Measurements from ENCODE around the gene GREM2.

Gene GREM2

GRCh38 chr1:240467895-240468294 lies 144.1 kb downstream of the GREM2 start:
- Mint-ChIP-seq H3K27me3 (ENCODE audit: low read depth, poor library complexity) (peaks cover 4% of the 10 kb centered on the region), H3K9me3 (no peaks in the 10 kb centered on the region), H3K4me3 (no peak overlapping the region), H3K27ac (no peak overlapping the region), H3K4me1 (peaks cover 28% of the 10 kb centered on the region), H3K36me3 (ENCODE audit: low read depth) (no peaks in the 10 kb centered on the region)
- no peak for DNase-seq
- TF ChIP-seq CTCF (IDR thresholded peaks at IDR 0.05) = no peak

GRCh38 chr1:240466509-240466908 lies 145.4 kb downstream of the GREM2 start:
- no peak for DNase-seq
- H3K4me3 Mint-ChIP-seq = no peak overlapping the region
- H3K9me3 Mint-ChIP-seq = no peaks in the 10 kb centered on the region
- TF ChIP-seq CTCF (IDR thresholded peaks at IDR 0.05) = no peak
- peaks cover 4% of the 10 kb centered on the region for H3K27me3 Mint-ChIP-seq (ENCODE audit: low read depth, poor library complexity)
- peaks cover 30% of the 10 kb centered on the region for H3K4me1 Mint-ChIP-seq
- H3K36me3 Mint-ChIP-seq (ENCODE audit: low read depth) = no peaks in the 10 kb centered on the region
- H3K27ac Mint-ChIP-seq = no peak overlapping the region

- Mint-ChIP-seq H3K27me3 (ENCODE audit: low read depth, poor library complexity) (peaks cover 4% of the 10 kb centered on the region), H3K36me3 (ENCODE audit: low read depth) (no peaks in the 10 kb centered on the region), H3K9me3 (no peaks in the 10 kb centered on the region), H3K4me3 (no peak overlapping the region), H3K27ac (no peak overlapping the region), H3K4me1 (peaks cover 30% of the 10 kb centered on the region)
- peak; percentile 5 for DNase-seq
- TF ChIP-seq CTCF (IDR thresholded peaks at IDR 0.05) = no peak
Measured at GRCh38 chr1:240465531-240465940, 146.4 kb downstream of the GREM2 start.

- DNase-seq = no peak
- Mint-ChIP-seq H3K27me3 (ENCODE audit: low read depth, poor library complexity) (peaks cover 4% of the 10 kb centered on the region), H3K4me3 (no peak overlapping the region), H3K36me3 (ENCODE audit: low read depth) (no peaks in the 10 kb centered on the region), H3K27ac (no peak overlapping the region), H3K4me1 (peaks cover 30% of the 10 kb centered on the region), H3K9me3 (no peaks in the 10 kb centered on the region)
- TF ChIP-seq CTCF (IDR thresholded peaks at IDR 0.05) = no peak
Measured at GRCh38 chr1:240464099-240464498, 147.9 kb downstream of the GREM2 start.

GRCh38 chr1:240462766-240463395 lies 149.1 kb downstream of the GREM2 start:
- DNase-seq = no peak
- H3K27me3 Mint-ChIP-seq (ENCODE audit: low read depth, poor library complexity) = peaks cover 4% of the 10 kb centered on the region
- no peak overlapping the region for H3K4me3 Mint-ChIP-seq
- H3K36me3 Mint-ChIP-seq (ENCODE audit: low read depth) = no peaks in the 10 kb centered on the region
- no peaks in the 10 kb centered on the region for H3K9me3 Mint-ChIP-seq
- peaks cover 30% of the 10 kb centered on the region for H3K4me1 Mint-ChIP-seq
- no peak overlapping the region for H3K27ac Mint-ChIP-seq
- TF ChIP-seq CTCF (IDR thresholded peaks at IDR 0.05) = no peak

GRCh38 chr1:240462277-240462676 lies 149.7 kb downstream of the GREM2 start:
- Mint-ChIP-seq H3K27ac (no peak overlapping the region), H3K27me3 (ENCODE audit: low read depth, poor library complexity) (peaks cover 4% of the 10 kb centered on the region), H3K36me3 (ENCODE audit: low read depth) (no peaks in the 10 kb centered on the region), H3K4me1 (peaks cover 30% of the 10 kb centered on the region), H3K4me3 (no peak overlapping the region), H3K9me3 (no peaks in the 10 kb centered on the region)
- no peak for TF ChIP-seq CTCF (IDR thresholded peaks at IDR 0.05)
- no peak for DNase-seq

Measured in nephron progenitor cell (in vitro differentiated cells).